GM19455 (cell line): ENCODE measurements around the gene PACSIN1.

Experiments
- ATAC-seq: cut with Tn5 transposase; IDR thresholded peaks from one replicate; pipeline ENCODE4 v1.9.1; 2021; ENCODE audit not compliant: unreplicated experiment

Gene PACSIN1

DNA sequence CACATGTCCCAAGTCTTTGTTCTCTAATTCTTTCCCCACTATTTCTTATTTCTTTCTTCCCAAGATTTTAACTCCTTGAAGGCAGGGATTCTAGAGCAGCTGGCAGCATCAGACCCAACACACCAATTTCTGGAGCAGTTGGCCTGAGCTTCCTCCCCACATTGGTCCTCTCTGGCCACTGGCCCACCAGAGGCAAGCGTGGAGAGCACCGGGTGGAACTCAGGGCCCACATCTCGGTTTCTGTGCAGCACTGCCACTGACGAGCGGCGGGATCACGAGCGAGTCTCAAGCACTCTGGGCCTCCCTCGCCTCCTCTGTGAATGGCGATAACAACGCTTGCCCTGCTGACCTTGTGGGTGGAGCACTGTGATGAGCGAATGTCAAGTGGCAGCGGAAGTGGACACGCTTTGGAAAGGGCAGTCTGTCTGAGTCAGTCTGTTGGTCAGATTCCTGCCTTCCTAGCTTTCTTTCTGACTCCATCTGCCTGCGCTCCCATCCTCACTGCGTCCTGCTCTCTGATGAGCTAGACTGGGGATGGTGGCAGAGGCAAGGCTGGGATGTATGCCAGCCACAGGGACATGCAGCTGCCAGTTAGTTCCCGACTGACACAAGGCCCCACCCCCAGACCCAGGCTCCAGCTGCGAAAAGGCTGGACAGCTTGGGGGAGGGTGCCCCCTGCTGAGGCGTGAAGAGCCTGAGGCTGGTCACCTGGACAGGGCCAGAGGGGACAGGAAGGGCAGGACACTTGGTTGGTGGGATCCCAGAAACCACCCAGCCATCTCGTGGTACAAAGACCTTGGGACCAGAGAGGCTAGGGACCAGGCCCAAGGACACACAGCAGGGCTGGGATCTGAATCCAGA lies 94.7 kb downstream of the PACSIN1 start:
- no peak for ATAC-seq

DNA sequence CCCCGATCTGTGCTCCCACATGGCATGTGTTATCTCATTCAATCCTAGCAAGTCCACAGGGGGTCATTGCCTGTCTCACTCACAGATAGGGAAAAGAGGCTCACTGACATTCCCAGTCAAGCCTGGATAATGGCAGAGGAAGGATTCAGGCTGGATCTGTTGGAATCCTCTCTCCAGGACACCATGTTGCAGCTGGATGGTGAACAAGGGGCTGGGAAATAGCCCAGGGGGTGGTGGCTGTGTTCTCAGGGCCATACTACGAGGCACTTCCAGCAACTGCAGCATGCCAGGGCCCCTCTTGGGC lies 95.3 kb downstream of the PACSIN1 start:
- ATAC-seq, result no peak

DNA sequence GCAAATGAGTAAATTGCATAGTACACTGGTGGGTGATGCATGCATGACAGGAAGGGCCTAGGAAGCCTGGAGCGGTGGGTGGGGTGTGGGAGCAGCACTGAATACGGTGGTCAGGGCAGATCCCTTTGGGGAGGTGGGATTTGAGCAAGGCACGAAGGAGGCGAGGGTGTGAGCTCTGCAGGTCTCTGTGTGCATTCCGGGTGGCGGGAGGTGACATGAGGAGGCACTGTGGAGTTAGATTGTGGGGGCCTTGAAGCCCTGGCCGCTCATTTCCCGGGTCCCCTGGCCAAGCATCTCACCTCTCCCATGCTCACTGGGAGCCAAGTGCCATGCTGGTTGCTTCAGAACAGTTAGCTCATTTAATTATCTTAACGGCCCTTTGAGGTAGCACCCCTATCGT lies 96.5 kb downstream of the PACSIN1 start:
- no peak for ATAC-seq

DNA sequence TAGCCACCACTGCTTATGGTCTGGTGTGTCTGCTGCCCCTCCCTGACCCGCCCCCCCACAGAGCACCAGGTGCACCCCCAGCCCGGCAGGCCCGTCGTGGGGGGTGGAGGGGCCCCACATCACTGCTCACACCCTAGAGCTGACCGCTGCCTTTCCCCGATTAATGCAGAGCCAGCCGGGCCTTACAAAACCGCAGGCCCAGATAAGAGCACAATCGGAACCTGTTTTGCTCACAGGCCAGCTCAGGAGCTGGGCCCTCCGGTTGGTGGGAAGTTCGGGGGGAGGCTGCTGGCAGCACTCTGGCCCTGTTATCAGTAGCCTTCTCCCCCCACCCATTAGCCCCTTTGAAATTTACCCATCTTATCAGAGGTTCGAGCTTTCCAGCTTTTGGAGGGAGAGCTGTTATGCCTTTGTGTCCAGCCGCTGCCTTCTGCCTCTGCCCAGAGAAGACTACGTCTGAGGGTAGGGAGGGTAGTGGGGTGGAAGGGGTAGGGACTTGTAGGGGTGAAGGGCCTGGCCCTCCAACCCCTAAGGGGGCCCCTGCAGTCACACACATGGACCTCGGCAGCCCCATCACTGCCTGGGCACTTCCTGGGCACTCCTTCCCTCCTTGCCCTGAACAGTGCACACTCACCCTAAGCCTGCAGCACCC lies 97.1 kb downstream of the PACSIN1 start:
- ATAC-seq, result no peak

DNA sequence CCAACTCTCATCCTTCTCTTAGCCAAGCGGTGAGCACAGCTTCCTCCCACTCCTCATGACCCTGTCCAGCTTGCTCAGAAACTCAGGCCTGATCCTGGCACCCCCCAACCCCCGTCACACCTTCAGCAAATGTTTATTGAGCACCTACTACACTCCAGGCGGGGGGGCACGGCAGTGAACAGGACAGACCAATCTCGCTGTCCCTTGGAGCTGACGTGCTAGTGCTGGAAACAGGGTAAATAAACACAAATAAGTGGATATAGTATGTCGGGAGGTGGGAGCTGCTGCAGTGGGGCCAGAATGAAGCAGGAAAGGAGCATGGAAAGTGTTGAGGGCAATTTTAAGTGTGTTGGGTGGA lies 97.6 kb downstream of the PACSIN1 start:
- no peak for ATAC-seq

DNA sequence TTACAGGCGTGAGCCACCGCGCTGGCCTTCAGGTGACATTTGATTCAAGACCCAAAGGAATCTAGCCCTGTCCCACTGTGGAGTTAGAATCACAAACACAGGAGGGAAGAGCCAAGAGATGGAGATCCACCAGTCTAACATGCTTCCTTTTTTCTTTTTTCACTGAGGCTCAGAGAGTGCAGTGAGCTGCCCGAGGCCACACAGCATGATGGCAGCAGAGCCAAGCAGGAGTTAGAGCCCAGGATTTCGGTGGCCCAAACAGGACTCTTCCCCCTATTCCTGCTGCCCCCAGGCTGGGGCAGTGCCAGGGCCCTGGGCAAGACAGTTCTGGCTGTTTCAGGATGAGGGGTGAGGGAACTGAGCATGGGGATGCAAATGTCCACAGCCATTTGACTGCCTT lies 98.3 kb downstream of the PACSIN1 start:
- ATAC-seq, result no peak

DNA sequence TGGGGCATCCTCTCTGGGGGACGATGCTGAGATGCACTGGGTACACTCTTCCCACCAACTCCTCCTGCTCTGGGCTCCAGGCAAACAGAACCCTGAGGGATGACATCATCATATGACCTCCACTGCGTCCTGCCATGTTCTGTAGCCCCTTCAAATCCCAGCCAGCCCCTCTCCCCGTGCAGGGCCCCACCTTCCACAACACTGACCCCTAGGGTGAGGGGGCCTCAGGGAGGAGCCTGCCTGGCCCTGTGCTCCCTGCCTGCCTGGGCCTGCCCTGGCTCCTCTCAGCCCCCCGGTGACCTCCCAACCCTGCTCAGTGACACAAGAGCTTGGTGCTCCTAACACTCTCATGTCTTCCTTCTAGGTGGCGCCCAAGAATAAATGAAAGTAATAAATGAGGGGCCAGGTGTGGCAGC lies 99.9 kb downstream of the PACSIN1 start:
- ATAC-seq, result no peak

DNA sequence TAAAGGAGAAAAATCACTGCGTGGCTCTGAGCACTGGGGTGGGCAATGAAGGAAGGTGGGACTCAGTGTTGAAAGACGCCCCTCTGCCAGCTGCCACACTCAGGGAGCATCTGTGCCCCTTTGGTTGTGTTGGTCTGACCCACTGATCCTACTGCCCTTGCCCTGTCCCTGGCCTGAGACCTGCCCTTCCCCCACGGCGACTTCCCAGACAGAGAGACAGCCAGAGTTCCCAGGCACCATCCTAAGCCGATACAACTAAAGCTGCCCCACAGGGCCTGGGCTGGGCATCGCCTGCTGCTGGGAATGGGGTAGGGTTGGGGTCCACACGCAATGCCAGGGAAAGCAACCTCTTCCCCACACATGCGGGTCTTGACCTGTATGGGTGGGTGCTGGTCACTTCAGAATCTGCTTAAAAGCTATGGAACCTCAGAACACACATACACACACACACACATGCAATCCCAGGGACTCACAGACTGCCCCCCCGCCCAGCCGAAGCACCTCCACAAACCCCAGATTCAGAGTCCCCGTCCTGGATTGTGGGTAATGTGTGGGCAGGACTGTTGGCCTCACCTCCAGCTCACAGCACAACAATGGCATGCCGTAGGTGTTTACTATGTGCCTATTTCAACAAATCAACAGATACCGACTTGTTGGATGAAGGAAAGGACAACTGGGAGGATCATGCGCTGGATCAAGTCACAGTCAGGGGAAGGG lies 101.1 kb downstream of the PACSIN1 start:
- no peak for ATAC-seq

DNA sequence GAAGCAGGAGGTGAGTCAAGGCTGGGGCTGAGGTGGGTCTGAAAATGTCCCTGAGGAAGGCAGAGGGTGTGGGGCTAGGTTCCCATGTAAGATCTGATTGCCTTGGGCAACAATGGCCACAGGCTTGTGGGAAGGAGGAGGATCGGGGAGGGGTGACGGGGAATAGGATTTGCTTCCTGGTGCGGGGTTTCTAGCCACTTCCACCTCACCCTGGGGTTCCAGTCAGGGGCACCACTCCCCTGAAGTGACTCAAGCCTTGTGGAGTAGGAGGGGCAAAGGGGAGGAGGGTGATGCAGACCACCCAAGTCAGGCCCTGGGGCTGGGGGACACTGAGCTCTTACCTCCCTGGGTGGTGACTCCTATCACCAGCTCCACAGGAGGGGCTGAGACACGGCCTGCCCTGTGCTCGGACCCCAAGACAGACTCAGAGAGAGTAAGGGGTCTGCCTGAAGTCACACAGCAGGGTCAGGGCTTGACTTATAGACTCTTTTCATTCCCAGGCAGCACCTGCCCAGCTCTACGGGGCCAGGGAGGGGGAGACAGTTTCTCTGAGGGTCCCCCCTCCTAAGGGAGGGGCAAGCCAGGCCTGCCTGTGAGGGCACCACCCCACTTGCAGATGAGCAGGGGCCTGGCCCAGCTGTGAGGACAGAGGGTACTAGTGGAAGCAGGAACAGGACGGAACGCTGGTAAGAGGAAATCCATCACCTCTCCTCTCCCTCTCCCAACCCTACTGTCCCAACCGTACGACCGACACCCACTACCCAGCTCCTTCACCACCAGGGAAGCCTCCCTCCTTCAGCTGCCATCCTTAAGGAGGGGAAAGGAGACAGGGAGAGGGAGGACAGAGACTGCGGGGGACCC lies 102.7 kb downstream of the PACSIN1 start:
- ATAC-seq, result no peak

DNA sequence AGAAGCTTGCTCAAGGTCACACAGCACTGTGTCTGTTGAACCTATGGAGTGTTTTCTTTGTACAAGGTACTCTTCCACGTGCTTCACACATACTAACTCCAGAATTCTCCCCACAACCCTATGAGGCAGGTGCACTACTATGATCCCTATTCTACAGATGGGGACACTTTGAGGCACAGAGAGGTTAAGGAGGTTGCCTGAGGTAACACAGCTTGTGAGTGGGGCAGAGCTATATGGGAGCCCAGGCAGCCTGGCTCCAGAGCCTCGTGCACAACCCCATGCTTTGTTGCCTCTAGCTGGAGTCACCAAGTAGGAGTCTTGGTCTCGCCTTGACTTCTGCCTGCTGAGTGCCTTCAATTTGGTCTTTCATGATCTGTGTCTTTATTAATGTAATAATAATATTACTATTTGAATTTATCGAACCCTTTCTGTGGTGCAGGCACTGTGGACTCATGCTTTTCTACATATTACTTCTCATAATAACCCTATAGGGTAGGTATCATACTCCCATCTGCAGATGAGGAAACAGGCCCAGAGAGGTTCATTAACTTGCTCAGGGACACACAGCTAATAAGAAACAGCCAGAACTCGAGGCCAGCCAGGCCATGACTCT lies 103.6 kb downstream of the PACSIN1 start:
- ATAC-seq, result no peak

DNA sequence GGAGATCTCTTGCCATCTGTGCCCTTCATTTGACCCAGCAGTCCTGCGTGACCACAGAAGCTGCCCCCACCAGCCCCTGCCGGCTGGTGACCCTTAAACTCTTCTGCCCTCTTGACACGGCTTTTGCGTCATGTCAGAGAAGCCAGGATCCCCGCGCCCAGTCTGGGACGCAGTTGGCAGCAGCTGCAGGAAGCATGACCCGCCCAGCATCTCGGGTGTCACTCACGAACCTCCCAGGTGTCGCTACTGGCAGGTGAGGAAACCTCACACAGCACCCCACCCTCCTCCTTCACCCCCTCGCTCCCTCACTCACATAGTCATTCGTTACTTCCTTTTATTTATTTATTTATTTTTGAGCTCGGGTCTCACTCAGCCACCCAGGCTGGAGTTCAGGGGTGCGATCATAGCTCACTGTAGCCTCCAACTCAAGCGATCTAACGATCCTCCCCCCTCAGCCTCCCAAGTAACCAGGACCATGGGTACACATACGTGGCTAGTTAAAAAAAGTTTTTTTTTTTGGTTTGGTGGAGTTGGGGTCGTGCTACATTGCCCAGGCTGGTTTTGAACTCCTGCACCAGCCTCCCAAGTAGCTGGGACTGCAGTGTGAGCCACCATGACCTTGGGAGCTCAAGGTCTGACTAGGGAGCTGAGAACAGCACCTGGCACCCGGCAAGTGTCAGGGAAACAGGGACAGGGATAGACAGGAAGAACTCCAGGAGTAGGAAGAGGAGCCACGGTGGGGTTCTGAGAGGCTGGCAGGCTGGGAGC lies 104.4 kb downstream of the PACSIN1 start:
- ATAC-seq, result no peak

DNA sequence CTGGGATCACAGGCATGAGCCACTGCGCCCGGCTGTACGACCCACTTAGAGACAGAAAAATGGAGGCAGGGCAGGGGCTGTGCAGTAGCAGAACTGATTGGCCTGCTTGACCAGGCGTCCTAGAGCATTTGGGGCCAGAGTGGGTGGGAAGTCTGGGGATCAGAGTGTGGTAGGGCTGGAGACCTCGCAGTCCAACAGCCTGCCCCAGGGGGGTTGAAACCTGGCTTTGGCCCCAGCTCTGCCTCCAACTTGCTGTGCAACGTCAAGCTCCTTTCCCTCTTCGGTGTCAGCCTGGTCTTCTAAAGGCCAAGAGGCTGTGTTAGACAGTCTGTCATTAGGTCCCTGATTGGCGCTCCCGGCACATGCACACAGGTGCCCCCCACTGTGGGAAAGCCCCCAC lies 105.5 kb downstream of the PACSIN1 start:
- no peak for ATAC-seq

DNA sequence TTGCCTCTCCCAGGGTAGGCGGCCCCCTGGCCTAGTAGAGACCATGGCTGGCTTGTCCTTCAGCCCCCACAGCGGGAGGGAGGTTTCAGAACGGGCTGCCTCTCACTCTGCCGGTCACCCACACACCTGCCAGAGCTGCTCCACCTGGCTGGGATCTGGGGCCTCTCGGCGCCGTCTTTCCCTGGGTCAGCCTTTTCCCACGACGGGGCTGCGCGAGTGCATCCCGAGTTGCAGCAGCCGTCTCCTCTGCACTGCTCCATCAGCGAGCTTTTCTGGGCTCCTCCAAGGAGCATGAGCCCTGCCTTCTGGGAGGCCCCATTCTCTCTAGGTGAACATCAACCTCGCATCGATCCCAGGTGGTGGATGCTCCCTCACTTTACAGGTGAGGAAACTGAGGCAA lies 106.1 kb downstream of the PACSIN1 start:
- ATAC-seq, result no peak

DNA sequence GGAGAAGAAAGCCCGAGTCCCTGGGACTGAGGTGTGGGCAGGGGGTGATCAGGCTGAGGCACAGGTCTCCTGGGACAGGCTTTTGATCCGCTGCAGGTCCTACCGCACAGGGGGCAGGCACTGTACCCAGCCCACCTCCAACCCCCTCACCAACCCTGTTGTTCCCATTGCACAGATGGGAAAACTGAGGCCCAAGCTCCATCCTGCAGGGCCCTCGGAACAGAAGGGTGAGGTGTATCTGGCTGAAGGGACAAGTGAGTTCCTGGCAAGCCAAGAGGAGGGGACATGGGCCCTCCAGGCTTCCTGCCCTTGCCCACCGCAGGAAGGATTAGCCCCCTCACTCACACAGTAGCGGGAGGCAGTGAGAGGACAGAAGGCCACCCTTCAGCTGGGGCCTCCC lies 106.7 kb downstream of the PACSIN1 start:
- ATAC-seq, result no peak

DNA sequence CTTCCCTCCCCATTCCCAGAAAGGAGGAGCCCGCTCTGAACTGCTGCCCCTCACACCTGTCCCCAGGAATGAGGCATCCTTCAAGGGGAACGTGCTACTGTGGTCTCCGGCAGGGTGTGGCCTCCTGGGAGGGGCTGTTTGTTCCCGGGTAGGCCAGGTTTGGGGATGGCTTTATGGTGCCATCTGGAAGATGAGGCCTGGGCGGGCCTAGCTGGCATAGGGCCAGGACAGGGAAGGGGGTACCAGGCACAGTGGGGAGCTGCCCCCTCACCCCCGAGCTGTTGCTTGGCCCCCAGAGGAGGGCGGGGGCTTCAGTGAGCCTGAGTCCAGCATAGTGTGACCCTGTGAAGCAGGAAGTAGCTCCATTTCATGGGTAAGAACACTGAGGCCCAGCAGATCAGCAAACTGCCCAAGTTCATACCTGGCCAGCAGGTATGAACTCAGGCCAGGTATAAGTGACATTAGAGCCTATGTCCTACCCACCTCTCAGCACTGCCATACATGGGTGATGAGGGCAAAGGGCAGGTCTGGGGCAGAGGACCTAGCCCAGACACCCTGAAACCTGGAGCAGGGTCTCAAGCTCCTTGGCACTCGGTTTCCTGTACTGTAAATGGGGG lies 107.8 kb downstream of the PACSIN1 start:
- ATAC-seq, result no peak

DNA sequence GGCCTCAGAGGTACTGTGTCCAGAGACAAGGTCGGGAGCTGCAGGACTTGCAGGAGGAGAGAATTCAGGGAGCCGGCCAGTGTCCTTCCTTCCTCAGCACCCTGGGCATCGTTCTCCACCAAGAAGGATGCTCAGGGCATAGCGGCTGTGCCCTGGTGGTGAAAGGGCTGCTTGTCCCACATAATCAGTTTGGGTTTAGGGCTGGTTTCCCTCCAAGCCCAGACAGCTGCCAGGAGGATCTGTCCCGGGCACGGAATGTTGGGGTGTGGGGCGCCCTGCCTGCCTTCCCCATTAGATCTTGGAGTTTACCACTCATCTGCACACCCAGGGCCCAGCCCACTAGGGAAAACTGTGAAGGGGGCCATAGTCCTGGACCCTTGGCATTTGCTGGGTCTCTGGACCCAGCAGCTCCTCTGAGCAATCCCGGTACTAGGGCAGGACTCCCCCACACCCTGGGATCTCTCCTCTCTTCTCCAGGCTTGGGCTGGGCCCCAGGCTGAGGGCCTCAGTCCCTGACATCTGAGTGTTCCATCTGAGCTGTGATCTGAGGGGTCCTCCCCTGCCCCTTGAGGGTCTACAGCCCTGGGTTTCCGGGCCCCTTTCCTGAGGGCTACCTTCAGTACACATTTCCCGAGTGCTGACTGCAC lies 108.9 kb downstream of the PACSIN1 start:
- ATAC-seq, result no peak

DNA sequence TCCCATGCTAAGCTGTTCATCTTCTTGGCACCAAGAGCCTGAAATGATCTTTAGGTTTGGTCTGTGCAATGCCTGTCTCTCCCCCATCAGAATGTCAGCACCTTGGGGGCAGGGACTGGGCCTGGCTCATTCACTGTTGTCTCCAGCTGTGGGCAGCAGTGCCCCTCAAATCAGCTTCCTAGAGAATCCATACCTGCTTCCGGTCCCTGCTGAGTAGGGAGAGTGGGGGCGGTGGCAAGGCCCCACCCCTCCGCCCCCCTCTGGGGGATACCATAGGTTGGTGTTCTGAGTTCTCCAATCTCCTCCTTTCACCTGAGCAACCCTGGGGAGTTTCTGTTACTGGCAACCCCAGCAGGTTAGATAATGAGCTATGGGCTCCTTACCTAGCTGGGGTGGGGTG lies 109.5 kb downstream of the PACSIN1 start:
- ATAC-seq, result no peak

DNA sequence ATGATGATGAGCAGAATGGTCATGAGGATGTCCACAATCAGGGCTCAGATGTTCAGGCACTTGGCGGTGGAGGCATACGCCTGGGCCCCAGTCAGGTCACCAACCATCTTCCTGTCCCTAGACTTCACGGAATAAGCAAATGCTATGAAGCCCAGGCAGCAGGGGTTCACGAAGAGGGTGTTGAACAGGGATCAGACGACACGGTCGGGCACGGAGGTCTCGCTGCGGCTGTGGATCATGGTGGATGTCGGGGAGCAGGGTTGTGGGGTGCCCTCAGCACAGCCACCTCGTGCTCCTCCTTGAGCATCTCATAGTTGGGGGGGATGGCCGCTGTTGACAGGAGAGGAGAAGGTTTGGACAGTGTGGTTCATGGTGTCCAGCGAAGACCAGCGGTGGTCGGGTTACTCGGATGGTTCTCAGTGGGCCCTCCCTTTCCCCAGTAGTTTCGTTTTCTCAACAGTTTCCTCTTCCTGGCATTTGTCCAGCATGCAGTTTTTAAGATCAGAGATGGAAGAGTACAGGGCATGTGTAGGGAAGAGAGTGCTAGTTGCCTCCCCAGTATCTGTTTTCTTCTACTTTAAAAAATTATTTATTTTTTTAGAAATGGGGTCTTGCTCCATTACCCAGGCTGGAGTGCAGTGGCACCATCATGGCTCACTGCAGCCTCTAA lies 110.5 kb downstream of the PACSIN1 start:
- ATAC-seq, result no peak
